ENCODE results near the gene SUSD4.

GRCh38 chr1:223189903-223190724 lies 173.9 kb downstream of the SUSD4 start:
- TF ChIP-seq CTCF (IDR thresholded peaks at IDR 0.05; ENCODE audit: low read length) (no peak), EZH2 (IDR thresholded peaks at IDR 0.05; ENCODE audit: borderline replicate concordance, low read length) (no peak)

Data from OCI-LY1 (cell line).